GM12891 (cell line): ENCODE measurements around the gene TMEM255A.

ENCODE experiments used
- PAX5 ChIP-seq: IDR thresholded peaks from 2 replicates; pipeline ENCODE4 v1.6.1; 2011; ENCODE audit warnings: low read length, moderate library complexity, mild to moderate bottlenecking; ENCODE audit not compliant: insufficient read depth, severe bottlenecking
- POLR2A ChIP-seq: IDR thresholded peaks from 2 replicates; pipeline ENCODE4 v1.6.1; 2011; ENCODE audit warnings: low read depth, low read length, control low read depth
- POLR2AphosphoS5 ChIP-seq: IDR thresholded peaks from 2 replicates; pipeline ENCODE4 v1.6.1; 2011; ENCODE audit warnings: low read depth, low read length, control low read depth
- POU2F2 ChIP-seq: IDR thresholded peaks from 2 replicates; pipeline ENCODE4 v1.6.1; 2011; ENCODE audit warnings: low read depth, mild to moderate bottlenecking, control low read depth, low read length, moderate library complexity
- SPI1 ChIP-seq: IDR thresholded peaks from 2 replicates; pipeline ENCODE4 v1.6.1; 2011; ENCODE audit warnings: low read depth, low read length, control low read depth
- TAF1 ChIP-seq: IDR thresholded peaks from 2 replicates; pipeline ENCODE4 v1.6.1; 2011; ENCODE audit warnings: low read depth, low read length, control low read depth

- TF ChIP-seq TAF1 (no peak), POLR2AphosphoS5 (no peak), POLR2A (no peak), SPI1 (no peak), POU2F2 (no peak), PAX5 (no peak)
Observed at GRCh38 chrX:120269373-120270035, 41.8 kb downstream of the TMEM255A start.
